Activated naive CD4-positive, alpha-beta T cell treated with anti-CD3 and anti-CD28 coated beads, Interleukin-2, amount 50 U/mL, for 16 hours (primary cell): Measurements from ENCODE around the gene APOBEC3G.

Experiments used
- DNase-seq: peaks from one replicate; pipeline ENCODE4 v3.0.0-alpha.2; 2020

The APOBEC3G gene

GRCh38 chr22:39092111-39092862, 15.2 kb downstream of the APOBEC3G start:
- no peak for DNase-seq

- DNase-seq: no peak
These were observed 17.8 kb downstream of the APOBEC3G start for GRCh38 chr22:39094717-39095389.

- no peak for DNase-seq
These were observed 18.9 kb downstream of the APOBEC3G start for GRCh38 chr22:39095971-39096370.

GRCh38 chr22:39097098-39098020, 20.3 kb downstream of the APOBEC3G start, which contains the start of gene APOBEC3H:
Gene APOBEC3H (plus strand): TSS chr22:39097244. CDS start chr22:39100279, 3,035 bp downstream.
- DNase-seq: no peak

GRCh38 chr22:39098026-39098425, 21.0 kb downstream of the APOBEC3G start:
- no peak for DNase-seq

GRCh38 chr22:39098576-39098975, 21.5 kb downstream of the APOBEC3G start:
- DNase-seq: no peak

- DNase-seq: no peak
These were observed 24.2 kb downstream of the APOBEC3G start for GRCh38 chr22:39101226-39101625.

GRCh38 chr22:39103431-39103830, 26.4 kb downstream of the APOBEC3G start:
- DNase-seq: no peak

GRCh38 chr22:39106326-39106725, 29.3 kb downstream of the APOBEC3G start:
- no peak for DNase-seq

GRCh38 chr22:39108487-39108886, 31.4 kb downstream of the APOBEC3G start:
- no peak for DNase-seq

- no peak for DNase-seq
These were observed 32.3 kb downstream of the APOBEC3G start for GRCh38 chr22:39109361-39109760.

GRCh38 chr22:39110631-39111561, 33.8 kb downstream of the APOBEC3G start:
- no peak for DNase-seq

GRCh38 chr22:39114112-39114511, 37.0 kb downstream of the APOBEC3G start:
- no peak for DNase-seq

- no peak for DNase-seq
These were observed 38.5 kb downstream of the APOBEC3G start for GRCh38 chr22:39115570-39115969.

- no peak for DNase-seq
These were observed 39.0 kb downstream of the APOBEC3G start for GRCh38 chr22:39115977-39116621.

- peak; percentile 64 for DNase-seq
These were observed 40.6 kb downstream of the APOBEC3G start for GRCh38 chr22:39117585-39118191.

- DNase-seq: no peak
These were observed 43.9 kb downstream of the APOBEC3G start for GRCh38 chr22:39120983-39121382.

- no peak for DNase-seq
These were observed 45.8 kb downstream of the APOBEC3G start for GRCh38 chr22:39122772-39123470.

- no peak for DNase-seq
These were observed 46.9 kb downstream of the APOBEC3G start for GRCh38 chr22:39123751-39124581.
